GM18861 (cell line): ENCODE results near the gene PGA4.
"Not testable (repeated sequence)": the region's sequence is repeated elsewhere in the genome, so short reads cannot be mapped to it uniquely, and the experiment has no call there.

ENCODE experiments used
- ATAC-seq: cut with Tn5 transposase; IDR thresholded peaks from one replicate; pipeline ENCODE4 v1.9.1; 2021; ENCODE audit not compliant: unreplicated experiment

The PGA4 gene

DNA sequence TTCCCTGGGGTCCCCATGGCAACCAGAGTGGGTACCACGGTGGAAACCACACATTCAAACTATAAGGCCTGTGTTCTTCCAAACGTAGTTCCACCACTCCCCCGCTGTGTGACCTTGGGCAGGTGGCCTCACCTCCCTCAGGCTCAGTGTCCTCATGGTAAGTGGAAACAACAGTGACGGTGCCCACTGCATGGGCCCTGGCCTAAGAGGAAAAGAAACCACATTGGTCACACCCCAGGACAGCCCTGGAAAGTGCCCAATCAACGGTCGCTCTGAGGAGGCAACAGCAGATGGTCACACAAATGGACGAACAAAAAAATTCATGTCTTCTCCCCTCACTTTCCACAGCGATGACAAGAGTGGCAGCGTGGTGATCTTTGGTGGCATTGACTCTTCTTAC, 25.9 kb downstream of the PGA4 start:
- ATAC-seq, result not testable (repeated sequence)

DNA sequence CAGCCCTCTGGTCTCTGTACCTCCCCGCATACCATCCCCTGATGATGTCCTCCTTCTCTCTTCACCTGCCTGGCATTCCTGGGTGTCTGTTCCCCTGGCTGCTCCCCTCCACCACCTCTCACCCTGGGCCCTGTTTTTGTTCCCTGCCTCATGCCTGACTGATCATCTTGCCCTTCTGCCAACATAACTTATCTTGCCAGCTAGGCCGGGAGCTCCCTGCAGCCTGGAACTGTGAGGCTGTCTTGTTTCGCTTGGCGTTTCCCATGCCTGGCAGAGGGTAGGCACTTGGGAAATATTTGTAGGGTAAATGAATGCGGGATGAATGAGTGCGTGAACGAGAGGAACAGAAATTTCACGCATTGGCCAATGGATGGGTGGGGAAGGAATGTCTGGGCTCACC, 27.1 kb downstream of the PGA4 start:
- not testable (repeated sequence) for ATAC-seq

- not testable (repeated sequence) for ATAC-seq
Observed at GRCh38 chr11:61250796-61251765, 28.9 kb downstream of the PGA4 start.

DNA sequence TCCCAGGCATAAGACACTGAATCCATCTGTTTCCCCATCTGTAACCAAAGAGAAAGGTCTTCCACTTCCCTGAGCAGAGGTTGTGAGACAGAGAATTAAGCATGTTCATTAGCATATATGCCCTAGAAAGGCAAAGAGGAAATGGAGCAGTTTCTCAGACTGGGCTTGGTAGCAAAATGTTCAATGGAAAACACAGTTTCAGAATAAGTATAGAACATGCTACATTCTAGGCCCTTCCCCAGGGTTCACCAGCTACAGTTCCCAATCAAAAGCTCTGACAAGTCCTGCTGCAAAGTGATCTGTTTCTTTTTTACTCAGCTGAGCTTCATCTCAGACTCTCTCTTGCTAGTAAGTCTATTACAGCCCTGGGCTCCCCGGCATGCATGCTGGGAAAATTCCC, 30.2 kb downstream of the PGA4 start:
- not testable (repeated sequence) for ATAC-seq

GRCh38 chr11:61254403-61255025, 32.4 kb downstream of the PGA4 start:
- ATAC-seq, result no peak

- ATAC-seq, result no peak
Observed at GRCh38 chr11:61256710-61257482, 34.7 kb downstream of the PGA4 start.

- ATAC-seq, result no peak
Observed at GRCh38 chr11:61258546-61258945, 36.4 kb downstream of the PGA4 start.

DNA sequence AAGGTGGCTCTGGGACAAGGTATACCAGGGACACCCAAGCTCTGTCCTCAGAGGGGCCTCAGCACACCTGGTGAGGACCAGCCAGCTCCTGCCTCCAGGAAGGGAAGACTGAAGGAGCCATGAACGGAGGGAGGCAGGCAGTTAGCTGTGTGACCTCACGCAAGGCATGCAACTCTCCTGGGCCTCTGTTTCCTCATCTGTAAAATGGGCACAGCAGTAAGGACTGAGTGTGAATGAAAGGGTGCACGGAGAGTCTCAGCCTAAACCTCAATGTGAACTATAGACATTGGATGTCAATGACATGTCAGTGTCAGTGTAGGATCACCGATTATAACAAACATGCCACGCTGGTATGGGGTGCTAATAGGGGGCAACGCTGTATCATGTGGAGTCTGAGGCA, 37.2 kb downstream of the PGA4 start:
- ATAC-seq, result no peak

- ATAC-seq, result no peak
Observed at GRCh38 chr11:61264371-61264770, 42.2 kb downstream of the PGA4 start.

DNA sequence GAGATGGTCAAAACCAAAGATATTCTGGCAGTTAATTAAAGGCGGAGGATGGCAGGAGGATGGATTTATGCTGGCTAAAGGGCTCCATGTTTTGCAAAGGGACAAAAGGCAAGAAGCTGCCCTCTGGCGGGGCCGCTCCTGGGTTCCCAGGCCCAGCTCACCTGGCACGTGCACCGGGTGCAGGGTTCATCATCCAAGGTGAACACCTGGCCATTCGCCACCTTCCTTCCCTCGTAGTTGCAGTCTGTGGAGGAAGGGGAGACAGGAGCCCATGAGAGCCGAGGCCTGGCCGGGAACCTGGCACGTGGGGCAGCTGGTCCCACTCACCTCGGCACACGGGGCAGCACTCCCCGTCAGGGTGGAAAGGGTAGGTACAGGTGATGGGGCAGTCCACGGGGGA, 42.6 kb downstream of the PGA4 start:
- ATAC-seq, result no peak

GRCh38 chr11:61265357-61265756, 43.2 kb downstream of the PGA4 start:
- ATAC-seq, result no peak

DNA sequence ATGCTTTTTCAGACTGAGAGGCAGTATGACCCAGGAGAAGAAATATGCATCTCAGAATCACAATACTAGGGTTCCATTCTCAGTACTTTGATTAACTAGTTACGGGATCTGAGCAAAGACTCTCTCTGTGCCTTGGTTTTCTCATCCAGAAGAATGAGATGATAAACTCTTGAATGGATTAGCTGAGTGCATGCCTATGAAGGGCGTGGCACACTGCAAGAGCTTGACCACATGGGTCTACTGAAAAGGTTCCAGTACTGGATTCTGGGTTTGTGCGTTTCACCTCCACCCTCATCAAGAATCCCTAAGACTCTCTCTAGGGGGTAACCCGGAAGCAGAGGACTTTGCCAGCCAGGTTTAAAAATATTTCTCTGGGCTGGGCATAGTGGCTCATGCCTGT, 44.5 kb downstream of the PGA4 start:
- ATAC-seq, result no peak

GRCh38 chr11:61267437-61267841, 45.3 kb downstream of the PGA4 start:
- no peak for ATAC-seq

- ATAC-seq, result no peak
Observed at GRCh38 chr11:61268588-61269250, 46.6 kb downstream of the PGA4 start.

- no peak for ATAC-seq
Observed at GRCh38 chr11:61270354-61271076, 48.4 kb downstream of the PGA4 start.

DNA sequence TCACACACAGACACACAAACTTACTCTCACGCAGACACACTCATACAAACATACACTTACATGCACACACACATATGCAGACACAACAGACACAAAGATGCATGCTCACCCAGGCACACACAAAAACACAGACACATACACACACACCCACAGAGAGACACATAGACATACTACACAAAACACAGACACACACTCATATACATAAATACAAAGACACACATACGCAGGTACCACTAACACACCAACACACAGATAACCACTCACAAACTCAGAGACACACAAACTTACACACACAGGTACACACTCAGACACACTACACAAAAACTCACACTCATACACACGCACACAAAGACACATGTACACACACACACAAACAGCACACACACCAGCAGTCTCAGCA, 50.6 kb downstream of the PGA4 start:
- no peak for ATAC-seq

DNA sequence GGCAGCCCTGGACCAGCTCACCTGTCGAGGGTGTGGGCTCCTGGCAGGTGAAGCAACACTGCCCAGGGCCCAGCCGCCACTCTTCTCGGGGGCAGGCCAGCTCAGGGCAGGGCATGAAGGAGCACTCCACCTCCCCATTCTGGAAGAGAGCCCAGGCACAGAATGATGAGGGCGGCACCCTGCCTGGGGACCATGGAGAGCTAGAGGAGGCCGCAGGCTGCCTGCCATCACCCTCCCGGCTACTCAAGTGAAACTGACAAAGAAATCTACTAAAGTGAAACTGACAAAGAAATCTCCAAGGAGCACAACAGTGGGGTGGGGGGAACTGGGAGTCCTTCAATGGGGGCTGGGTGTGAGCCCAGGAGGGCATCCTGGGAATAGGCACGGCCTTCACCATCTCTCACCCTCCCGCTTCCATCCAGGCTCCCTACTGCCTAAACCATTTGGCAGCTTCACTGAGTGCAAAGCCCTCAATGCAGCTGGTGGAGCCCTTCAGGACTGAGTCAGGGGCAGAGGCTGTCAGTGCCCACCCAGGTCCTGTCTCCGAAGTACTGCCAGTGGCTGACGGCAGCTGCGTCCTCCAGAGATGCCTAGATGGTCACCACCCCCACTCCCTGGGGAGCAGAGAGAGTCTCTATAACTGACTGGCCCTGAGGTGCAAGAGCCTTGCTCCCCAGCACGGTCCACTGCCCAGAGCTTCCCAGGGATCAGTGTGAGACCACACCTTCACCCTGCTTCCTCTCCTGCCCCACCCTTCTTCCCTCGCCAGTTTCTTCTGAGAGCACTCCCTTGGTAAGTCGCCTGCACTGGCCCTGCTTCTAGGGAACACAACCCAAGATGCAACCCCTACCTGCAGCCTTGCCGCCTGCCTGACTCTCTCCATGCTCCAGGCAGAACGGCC, 51.3 kb downstream of the PGA4 start:
- no peak for ATAC-seq

GRCh38 chr11:61274084-61274483, 51.9 kb downstream of the PGA4 start:
- ATAC-seq, result no peak

- ATAC-seq, result no peak
Observed at GRCh38 chr11:61275191-61275590, 53.0 kb downstream of the PGA4 start.
